ENCODE data around the gene PCDHGA3. TPM values are rescaled to one million over a fixed set of nuclear protein-coding genes. Genes with fewer than 3 reads are reported as not detected.
A peak's percentile ranks its signal among the peaks of the same experiment; 100 is the strongest.

PCDHGA3 gene
- total and polyA plus RNA-seq, 2 of the 13 experiments (the other 11 are each of a cell fraction or from before 2014, with no cell fraction given), result 0.05 TPM; not detected in 1

DNA sequence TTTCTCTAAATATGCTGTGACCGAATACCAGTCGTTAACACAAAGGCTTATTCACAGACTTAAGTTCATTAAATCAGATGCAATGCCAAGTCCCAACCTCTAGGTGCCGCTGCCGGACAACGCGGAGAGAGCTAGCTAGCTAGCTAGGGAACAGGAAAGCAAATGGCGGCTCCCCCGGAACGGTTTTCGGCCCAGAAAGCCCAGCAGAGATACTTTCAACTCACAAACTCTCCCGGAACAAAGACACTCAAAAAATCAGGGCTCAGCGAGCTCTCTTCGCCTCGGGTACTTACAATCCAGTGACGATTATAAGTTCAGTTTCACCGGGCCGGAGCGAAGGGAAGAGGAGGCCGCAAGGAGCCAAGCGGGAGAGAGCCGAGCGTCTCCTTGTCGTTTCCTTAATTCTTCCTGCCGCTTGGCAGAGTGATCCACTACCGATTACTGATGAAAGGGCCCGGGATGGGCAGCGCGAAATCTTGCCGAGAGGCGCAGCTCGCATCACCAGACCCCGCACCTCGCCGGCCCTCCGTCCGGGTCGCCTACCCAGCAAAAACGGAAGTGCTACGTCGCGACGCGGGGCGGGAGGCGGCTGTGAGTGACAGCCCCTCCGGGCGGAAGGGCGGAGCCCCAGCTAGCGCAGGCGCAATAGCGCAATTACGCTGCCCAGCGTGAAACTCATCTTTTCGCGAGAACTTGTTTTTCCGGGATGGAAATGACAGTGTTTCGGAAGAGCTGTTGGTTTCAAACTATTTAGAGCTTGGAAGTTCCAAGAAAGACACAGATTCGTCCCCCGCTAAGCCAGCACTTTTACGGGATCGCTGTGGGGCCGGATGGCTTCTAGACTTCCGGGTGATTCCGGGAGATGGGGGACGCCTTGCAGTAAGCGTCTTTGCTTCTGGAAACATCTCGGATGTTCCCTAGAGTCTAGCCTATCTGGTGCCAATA, 23.1 kb upstream of the PCDHGA3 start, which contains the start of gene TAF7 (continued):
- TF ChIP-seq, protein P1, sequence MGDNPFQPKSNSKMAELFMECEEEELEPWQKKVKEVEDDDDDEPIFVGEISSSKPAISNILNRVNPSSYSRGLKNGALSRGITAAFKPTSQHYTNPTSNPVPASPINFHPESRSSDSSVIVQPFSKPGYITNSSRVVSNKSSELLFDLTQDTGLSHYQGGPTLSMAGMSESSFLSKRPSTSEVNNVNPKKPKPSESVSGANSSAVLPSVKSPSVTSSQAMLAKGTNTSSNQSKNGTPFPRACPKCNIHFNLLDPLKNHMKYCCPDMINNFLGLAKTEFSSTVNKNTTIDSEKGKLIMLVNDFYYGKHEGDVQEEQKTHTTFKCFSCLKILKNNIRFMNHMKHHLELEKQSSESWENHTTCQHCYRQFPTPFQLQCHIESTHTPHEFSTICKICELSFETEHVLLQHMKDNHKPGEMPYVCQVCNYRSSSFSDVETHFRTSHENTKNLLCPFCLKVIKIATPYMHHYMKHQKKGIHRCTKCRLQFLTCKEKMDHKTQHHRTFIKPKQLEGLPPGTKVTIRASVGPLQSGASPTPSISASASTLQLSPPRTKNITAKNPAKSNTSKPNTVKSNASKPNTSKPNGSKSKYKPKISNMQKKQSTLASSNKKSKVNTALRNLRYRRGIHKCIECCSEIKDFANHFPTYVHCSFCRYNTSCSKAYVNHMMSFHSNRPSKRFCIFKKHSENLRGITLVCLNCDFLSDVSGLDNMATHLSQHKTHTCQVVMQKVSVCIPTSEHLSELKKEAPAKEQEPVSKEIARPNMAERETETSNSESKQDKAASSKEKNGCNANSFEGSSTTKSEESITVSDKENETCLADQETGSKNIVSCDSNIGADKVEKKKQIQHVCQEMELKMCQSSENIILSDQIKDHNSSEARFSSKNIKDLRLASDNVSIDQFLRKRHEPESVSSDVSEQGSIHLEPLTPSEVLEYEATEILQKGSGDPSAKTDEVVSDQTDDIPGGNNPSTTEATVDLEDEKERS (CRISPR knock-in tag; IDR thresholded peaks at IDR 0.05), result peak; percentile 98
- TF ChIP-seq KLF12 (CRISPR knock-in tag; IDR thresholded peaks at IDR 0.05; ENCODE audit: borderline replicate concordance), result peak; percentile 67; the same call in 1 of the 2 replicates
- TF ChIP-seq ZBTB3 (CRISPR knock-in tag; IDR thresholded peaks at IDR 0.05; ENCODE audit: borderline replicate concordance, low read depth), result peak; percentile 58; the same call in 1 of the 2 replicates
- peak; percentile 93; the same call in 1 of the 2 replicates for TF ChIP-seq NFKB2 (CRISPR knock-in tag; IDR thresholded peaks at IDR 0.05; ENCODE audit: borderline replicate concordance)
- no peak for TF ChIP-seq MBNL3 (CRISPR knock-in tag; conservative IDR thresholded peaks at IDR 0.05)
- peak; percentile 23; the same call in 1 of the 2 replicates for TF ChIP-seq ARHGAP35 (CRISPR knock-in tag; IDR thresholded peaks at IDR 0.05; ENCODE audit: borderline replicate concordance)
- TF ChIP-seq, protein P2, sequence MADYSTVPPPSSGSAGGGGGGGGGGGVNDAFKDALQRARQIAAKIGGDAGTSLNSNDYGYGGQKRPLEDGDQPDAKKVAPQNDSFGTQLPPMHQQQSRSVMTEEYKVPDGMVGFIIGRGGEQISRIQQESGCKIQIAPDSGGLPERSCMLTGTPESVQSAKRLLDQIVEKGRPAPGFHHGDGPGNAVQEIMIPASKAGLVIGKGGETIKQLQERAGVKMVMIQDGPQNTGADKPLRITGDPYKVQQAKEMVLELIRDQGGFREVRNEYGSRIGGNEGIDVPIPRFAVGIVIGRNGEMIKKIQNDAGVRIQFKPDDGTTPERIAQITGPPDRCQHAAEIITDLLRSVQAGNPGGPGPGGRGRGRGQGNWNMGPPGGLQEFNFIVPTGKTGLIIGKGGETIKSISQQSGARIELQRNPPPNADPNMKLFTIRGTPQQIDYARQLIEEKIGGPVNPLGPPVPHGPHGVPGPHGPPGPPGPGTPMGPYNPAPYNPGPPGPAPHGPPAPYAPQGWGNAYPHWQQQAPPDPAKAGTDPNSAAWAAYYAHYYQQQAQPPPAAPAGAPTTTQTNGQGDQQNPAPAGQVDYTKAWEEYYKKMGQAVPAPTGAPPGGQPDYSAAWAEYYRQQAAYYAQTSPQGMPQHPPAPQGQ (CRISPR knock-in tag; IDR thresholded peaks at IDR 0.05; ENCODE audit: borderline replicate concordance), result no peak
- TF ChIP-seq CREM (IDR thresholded peaks at IDR 0.05), result peak; percentile 75
- no peak for TF ChIP-seq CREM (CRISPR knock-in tag; IDR thresholded peaks at IDR 0.05)
- TF ChIP-seq TARDBP (CRISPR knock-in tag; IDR thresholded peaks at IDR 0.05), result no peak; the same call in 1 of the 2 replicates
- TF ChIP-seq ZNF263 (CRISPR knock-in tag; IDR thresholded peaks at IDR 0.05), result 0 out of 2 replicates have a peak, but pooled peaks have one; percentile 23
- TF ChIP-seq RCOR2 (CRISPR knock-in tag; IDR thresholded peaks at IDR 0.05), result peak; percentile 67; the same call in 1 of the 2 replicates
- no peak for TF ChIP-seq RFX5 (IDR thresholded peaks at IDR 0.05; ENCODE audit: low read depth, low read length)
- TF ChIP-seq ZKSCAN5 (CRISPR knock-in tag; IDR thresholded peaks at IDR 0.05), result no peak; the same call in 1 of the 2 replicates
- TF ChIP-seq DR1 (CRISPR knock-in tag; IDR thresholded peaks at IDR 0.05), result peak; percentile 52; the same call in 1 of the 2 replicates
- TF ChIP-seq, protein P3, sequence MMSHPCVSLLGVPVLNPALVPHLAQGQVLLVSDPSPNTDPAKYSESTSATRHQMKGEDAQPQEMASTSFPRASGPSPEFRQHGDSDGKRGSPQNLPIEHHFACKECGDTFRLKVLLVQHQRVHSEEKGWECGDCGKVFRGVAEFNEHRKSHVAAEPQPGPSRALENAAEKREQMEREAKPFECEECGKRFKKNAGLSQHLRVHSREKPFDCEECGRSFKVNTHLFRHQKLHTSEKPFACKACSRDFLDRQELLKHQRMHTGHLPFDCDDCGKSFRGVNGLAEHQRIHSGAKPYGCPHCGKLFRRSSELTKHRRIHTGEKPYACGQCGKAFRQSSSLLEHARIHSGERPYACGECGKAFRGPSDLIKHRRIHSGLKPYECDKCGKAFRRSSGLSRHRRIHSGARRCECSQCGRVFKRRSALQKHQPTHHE (CRISPR knock-in tag; IDR thresholded peaks at IDR 0.05; ENCODE audit: borderline replicate concordance), result 0 out of 2 replicates have a peak, but pooled peaks have one; percentile 19
- TF ChIP-seq ZNF720 (CRISPR knock-in tag; IDR thresholded peaks at IDR 0.05), result no peak
- no peak for TF ChIP-seq HNF4A (CRISPR knock-in tag; IDR thresholded peaks at IDR 0.05)
- TF ChIP-seq ZBTB42 (CRISPR knock-in tag; IDR thresholded peaks at IDR 0.05), result 0 out of 2 replicates have a peak, but pooled peaks have one; percentile 33

All from HepG2 (cell line).